ENCODE measurements around the gene SMCO1.
"Not testable (repeated sequence)": the region's sequence is repeated elsewhere in the genome, so short reads cannot be mapped to it uniquely, and the experiment has no call there.

Gene SMCO1

DNA sequence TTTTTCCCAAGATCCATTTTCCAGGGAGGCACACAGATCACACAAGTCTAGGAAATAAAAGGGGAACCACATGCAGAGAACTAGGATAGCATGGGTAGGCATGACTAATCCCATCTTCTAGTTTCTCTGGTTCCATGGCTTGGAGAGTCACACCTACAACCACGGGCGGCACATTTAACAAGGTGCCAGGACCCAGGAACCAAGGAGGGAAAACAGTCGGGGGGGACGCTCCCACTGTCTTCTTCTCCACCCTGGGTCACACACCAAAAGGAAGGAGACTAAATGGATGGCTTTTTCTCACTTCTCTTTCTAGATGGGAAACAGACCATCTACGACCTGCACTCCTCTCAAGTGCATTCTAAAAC is 4.6 kb upstream of the SMCO1 start:
- no peak overlapping the region for H3K27ac ChIP-seq
- no peak overlapping the region for H3K4me3 ChIP-seq
- TF ChIP-seq, protein P1, sequence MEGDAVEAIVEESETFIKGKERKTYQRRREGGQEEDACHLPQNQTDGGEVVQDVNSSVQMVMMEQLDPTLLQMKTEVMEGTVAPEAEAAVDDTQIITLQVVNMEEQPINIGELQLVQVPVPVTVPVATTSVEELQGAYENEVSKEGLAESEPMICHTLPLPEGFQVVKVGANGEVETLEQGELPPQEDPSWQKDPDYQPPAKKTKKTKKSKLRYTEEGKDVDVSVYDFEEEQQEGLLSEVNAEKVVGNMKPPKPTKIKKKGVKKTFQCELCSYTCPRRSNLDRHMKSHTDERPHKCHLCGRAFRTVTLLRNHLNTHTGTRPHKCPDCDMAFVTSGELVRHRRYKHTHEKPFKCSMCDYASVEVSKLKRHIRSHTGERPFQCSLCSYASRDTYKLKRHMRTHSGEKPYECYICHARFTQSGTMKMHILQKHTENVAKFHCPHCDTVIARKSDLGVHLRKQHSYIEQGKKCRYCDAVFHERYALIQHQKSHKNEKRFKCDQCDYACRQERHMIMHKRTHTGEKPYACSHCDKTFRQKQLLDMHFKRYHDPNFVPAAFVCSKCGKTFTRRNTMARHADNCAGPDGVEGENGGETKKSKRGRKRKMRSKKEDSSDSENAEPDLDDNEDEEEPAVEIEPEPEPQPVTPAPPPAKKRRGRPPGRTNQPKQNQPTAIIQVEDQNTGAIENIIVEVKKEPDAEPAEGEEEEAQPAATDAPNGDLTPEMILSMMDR (IDR thresholded peaks at IDR 0.05): no peak
- no peak for DNase-seq (ENCODE audit: low spot score)

DNA sequence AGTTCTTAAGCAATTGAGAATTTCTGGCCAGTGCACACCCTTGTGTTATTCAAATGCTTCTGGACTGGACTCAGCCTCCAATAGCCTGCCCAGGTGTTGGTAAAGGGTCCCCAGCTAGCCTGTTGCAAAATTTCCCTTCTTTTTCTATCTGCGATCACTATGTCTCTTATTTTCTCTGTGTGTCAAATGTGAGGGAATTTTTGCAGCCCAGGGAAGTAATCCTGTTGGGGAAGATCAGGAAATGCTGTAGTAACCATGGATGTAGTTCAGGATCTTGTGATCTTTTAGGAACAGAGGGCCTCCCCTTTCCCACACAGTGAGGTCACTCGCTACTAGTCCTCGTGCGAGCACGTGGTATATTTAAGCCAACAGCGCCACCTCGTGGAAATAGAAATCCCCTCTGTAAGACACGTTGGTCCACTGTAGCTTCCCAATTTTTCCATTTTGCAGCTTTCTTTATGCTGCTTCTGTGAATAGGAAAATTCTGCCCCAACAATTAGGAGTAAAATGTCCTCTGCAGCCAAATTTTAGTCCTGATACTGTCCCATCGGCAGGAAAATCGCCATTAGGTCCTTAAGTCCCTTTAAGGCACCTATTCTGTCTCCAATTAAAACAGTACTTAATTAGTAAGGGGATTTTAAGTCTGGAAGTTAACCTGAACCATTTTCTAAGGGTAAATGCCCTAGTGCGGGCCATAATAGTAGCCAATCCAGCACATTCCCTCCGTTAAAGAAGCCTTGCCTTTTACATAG is 4.0 kb upstream of the SMCO1 start:
- no peak for DNase-seq (ENCODE audit: low spot score)
- H3K4me3 ChIP-seq: no peak overlapping the region
- no peak overlapping the region for H3K27ac ChIP-seq
- TF ChIP-seq, protein P1 (IDR thresholded peaks at IDR 0.05): no peak

DNA sequence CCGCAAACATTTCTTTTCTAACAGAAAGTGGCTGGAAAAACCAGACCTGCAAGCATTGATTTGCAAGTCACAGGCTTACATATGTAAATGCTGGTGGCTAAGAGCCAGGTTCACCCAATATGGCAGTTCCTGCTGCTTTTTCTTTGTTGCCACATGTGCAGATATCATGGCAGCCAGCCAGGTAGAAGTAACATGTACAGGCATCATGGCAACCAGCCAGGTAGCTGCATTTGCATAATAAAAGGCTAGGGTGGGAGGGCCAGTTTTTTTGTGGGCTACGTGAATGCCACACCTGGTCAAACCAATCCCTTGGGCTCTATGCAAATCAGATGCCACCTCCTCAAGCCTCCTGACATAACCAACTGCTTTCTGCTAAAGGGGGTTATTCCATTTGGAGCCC is 2.8 kb upstream of the SMCO1 start:
- Histone ChIP-seq H3K4me3 (no peak overlapping the region), H3K27ac (no peak overlapping the region)
- no peak for DNase-seq (ENCODE audit: low spot score)
- TF ChIP-seq, protein P1 (IDR thresholded peaks at IDR 0.05): no peak

DNA sequence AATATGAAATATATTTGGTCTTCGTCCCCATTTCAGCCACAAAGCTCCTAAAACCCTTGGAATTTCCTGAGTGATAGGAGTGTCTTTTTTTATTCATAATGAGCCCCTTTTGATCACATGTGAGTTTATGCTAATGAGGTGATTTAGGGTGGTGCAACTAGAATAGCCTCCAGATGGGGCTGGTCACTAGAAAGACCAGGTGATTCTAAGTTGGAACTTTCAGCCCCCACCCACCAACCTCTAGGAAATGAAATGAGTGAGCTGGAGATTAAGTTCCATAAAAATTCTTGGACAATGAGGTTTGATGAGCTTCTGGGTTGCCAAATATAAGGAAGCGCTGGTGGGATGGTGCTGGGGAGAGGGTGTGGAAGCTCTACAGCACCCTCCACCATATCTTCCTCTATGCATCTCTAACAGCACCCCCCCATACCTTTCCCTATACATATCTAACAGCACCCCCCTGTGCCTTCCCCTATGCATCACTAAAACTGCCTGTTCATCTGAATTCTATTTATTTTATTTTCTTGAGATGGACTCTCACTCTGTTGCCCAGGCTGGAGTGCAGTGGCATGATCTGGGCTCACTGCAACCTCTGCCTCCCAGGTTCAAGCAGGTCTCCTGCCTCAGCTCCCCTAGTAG is 2.1 kb upstream of the SMCO1 start:
- TF ChIP-seq, protein P1 (IDR thresholded peaks at IDR 0.05): no peak
- no peak overlapping the region for H3K27ac ChIP-seq
- DNase-seq (ENCODE audit: low spot score): no peak
- H3K4me3 ChIP-seq: no peak overlapping the region

DNA sequence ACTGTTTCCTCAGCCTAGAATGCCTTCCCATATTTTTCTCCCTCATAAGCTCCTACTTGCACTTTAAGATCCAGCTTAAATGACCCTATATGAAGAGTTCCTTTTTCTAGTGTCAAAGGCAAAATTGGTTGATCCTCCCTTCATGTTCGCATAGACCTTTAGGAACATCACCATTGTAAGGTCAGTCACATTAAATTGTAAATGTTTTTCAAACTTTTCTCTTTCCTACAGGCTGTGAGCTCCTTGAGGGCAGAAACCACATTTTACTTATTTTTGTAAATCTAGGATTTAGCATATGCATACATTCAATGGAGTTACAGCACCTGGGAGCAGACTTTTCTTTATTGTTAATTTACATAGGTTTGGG is 813 bp downstream of the SMCO1 start:
- H3K4me3 ChIP-seq: no peak overlapping the region
- no peak overlapping the region for H3K27ac ChIP-seq
- TF ChIP-seq, protein P1 (IDR thresholded peaks at IDR 0.05): no peak
- DNase-seq (ENCODE audit: low spot score): no peak

DNA sequence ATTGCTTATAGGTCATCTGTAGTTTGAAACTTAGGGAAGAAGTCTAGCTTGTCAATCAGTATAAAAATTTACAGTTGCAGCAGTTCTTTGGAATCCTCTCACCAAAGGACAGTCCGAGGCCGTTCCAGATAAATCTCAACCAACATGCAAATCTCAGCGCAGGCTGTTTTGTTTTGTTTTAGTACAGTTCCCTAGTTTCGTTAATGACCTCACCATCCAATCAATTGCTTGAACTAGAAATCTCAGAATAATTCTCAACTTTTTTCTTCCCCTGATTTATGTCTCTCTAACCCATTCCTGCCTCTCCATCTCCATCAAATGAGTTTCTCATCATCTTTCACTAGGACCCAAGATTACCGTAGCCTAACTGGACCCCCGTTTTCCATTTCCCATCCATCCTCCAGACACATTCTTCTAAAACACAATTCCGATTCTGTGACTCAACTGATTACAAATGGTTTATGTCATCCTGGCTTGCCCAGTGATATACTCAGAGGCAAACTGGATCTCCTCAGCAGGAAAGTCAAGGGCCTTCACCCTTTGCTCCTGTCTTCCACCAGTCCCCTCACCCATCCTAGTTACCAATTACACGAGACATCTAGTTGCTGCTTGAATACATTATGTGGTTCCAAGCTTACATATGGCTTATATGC is 1.3 kb downstream of the SMCO1 start:
- no peak for DNase-seq (ENCODE audit: low spot score)
- H3K4me3 ChIP-seq: no peak overlapping the region
- H3K27ac ChIP-seq: no peak overlapping the region
- TF ChIP-seq, protein P1 (IDR thresholded peaks at IDR 0.05): no peak

DNA sequence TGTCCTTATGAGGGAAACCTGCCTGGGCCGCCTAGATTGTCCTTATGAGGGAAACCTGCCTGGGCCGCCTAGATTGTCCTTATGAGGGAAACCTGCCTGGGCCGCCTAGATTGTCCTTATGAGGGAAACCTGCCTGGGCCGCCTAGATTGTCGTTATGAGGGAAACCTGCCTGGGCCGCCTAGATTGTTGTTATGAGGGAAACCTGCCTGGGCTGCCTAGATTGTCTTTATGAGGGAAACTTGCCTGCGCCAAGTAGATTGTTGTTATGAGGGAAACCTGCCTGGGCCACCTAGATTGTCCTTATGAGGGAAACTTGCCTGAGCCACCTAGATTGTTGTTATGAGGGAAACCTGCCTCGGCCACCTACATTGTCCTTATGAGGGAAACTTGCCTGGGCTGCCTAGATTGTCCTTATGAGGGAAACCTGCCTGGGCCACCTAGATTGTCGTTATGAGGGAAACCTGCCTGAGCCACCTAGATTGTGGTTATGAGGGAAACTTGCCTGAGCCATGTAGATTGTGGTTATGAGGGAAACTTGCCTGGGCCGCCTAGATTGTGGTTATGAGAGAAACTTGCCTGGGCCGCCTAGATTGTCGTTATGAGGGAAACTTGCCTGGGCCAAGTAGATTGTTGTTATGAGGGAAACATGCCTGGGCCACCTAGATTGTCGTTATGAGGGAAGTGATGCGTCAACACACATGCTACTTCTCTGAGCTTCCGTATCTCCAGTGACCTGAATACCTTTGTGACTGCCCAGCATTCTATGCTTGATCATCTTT is 3.3 kb downstream of the SMCO1 start:
- H3K4me3 ChIP-seq; H3K27ac ChIP-seq; DNase-seq (ENCODE audit: low spot score): not testable (repeated sequence)

GRCh38 chr3:196511108-196511507 is 4.0 kb downstream of the SMCO1 start:
- DNase-seq (ENCODE audit: low spot score); H3K27ac ChIP-seq; H3K4me3 ChIP-seq: not testable (repeated sequence)

All from coronary artery (tissue), 2 donors.